Stimulated activated CD8-positive, alpha-beta memory T cell treated with anti-CD3 and anti-CD28 coated beads, Interleukin-4, amount 100 ng/mL, for 4 hours (primary cell): ENCODE results near the gene FBXL17.

Source experiments
- DNase-seq, 2 donors: peaks; one replicate each; pipeline ENCODE4 v3.0.0-alpha.2; 2020; ENCODE audit warnings: low read depth in 2 of 2, low spot score in 1 of 2

The FBXL17 gene

DNA sequence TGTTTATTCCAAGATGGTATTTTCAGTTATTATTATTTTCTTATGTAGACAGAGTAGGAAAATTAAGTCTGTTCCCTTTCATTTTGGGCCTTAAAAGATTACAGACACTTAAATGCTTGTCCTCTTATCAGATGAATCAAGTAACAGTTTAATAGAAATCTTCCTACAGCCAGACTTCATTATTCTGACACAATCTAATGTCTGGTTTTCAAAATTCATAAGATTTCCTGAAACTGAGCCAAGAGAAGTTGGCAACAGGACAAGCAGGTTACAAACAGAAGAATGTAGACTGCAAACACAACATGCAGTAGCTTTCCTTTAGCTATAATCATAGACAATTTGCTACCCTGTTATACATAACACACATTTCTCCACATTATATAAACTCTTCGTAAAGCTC lies 130.5 kb downstream of the FBXL17 start:
- DNase-seq: no peak

DNA sequence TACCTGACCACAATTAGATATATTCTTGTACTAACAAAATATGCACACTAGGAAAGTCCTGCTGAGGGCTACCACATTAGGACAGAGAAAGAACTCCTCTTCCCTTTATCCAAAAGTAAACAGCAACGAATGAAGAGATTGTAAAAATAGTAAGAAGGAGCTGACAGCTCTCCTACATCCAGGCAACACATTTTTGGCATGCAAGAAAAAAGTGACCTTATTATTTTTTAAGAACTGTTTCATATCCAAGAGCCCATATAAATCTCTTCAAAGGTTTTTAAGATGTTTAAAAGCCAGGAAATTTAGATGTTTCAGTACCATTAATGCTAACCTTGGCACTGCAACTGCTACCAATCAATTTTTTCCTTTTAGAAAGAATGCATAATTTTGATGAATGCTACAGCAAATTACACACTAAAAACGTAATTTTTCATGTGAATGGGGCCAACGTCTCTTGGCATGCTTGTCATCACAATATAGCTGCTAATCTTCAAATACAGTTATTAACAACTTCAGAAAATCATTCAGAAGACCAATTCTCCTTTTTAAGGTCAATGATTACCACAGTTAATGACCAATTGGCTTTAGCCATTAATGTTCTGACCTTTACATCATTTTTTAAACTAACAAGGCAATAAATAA lies 132.0 kb downstream of the FBXL17 start:
- no peak for DNase-seq

- DNase-seq: no peak
Measured at GRCh38 chr5:108249095-108249784, 132.7 kb downstream of the FBXL17 start.

DNA sequence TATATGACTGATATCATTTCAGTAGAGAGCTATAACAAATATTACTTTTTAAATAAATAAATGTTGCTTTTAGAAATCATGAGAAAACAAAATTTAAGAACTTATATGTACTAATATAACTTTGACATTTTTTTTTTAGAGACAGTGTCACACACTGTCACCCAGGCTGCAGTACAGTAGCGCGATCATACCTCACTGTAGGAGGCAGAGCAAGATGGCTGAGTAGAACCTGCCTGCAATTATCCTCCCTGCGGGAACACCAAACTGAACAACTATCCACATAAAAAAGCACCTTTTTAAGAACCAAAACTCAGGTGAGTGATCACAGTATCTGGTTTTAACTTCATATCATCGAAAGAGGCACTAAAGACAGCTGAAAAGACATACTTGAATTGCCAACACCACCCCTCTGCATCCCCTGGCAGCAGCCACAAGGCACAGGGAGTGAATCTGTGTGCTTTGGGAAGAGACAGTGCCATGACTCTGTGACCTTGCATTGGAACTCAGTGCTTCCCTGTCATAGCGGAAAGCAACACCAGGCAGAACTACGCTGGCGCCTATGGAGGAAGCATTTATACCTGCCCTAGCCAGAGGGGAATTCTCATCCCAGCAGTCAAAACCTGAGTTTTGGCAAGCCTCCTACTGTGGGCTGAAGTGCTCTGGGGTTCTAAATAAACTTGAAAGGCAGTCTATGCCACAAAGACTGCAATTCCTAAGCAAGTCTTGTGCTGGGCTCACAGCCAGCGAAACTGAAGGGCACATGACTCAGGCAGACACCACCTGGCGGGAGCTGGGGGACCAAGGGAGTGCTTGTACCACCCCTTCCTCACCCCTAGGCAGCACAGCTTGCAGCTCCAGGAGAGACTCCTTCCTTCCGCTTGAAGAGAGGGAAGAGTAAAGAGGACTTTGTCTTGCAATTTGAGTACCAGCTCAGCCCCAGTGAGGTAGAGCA lies 142.7 kb downstream of the FBXL17 start:
- DNase-seq: no peak

- no peak for DNase-seq
Measured at GRCh38 chr5:108238461-108238860, 143.4 kb downstream of the FBXL17 start.

GRCh38 chr5:108233617-108234155 lies 148.2 kb downstream of the FBXL17 start:
- DNase-seq: no peak

DNA sequence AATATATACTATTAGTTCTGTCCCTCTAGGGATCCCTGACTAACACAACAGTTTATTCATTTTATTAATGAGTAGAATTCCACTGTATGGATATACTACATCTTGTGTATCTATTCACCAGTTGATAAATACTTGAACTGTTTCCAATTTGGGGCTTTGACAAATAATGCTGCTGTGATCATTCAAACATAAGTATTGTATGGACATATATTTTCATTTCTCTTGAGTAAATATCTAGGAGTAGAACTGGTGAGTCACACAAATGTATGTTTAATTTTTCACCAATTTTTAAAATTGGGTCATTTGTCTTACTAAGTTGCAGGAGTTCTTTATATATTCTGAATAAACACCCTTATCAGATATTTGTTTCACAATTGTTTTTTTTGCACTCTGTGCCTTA lies 149.1 kb downstream of the FBXL17 start:
- no peak for DNase-seq

DNA sequence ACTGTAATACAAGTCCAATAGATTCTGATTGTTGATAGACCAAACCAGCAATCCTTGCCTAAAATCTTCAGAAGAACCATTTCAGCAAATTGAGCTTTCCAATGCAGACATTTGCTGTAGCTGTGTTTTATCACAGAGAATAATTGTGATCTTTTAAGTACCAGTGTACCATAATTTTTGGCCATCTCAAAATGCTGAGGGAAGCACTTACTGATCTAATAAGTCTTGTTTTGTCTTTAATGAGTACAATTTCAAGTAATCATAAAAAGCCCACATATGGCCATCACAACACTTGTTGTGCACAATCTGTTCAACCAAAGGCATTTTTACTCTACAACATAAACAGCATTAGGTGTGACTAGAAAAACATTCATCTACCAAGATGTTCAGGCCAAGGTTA lies 159.9 kb downstream of the FBXL17 start:
- DNase-seq: no peak

GRCh38 chr5:108220834-108221233 lies 161.1 kb downstream of the FBXL17 start:
- DNase-seq: no peak

DNA sequence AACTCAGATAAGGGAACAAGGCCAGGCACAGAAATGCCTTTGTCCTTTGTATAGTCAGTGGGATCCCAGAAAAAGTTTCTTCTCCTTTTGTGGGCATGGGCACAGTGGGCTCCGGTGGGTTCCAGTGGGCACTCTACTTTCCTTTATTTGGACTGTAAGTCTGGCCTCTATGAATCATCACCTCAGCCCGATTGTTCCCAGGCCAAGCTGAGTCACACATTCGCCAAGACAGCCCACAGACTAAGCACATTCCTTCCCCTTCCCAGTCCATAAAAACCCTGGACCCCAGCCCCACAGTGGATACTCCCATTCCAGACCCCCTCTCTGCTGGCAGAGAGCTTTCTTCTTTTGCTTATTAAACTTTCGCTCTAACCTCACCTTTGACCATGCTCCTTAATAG lies 165.0 kb downstream of the FBXL17 start:
- DNase-seq: no peak

- DNase-seq: no peak
Measured at GRCh38 chr5:108214857-108215256, 167.0 kb downstream of the FBXL17 start.

- DNase-seq: no peak
Measured at GRCh38 chr5:108212775-108213346, 169.0 kb downstream of the FBXL17 start.

GRCh38 chr5:108206707-108207106 lies 175.2 kb downstream of the FBXL17 start:
- no peak for DNase-seq

GRCh38 chr5:108201721-108202120 lies 180.2 kb downstream of the FBXL17 start:
- DNase-seq: no peak

DNA sequence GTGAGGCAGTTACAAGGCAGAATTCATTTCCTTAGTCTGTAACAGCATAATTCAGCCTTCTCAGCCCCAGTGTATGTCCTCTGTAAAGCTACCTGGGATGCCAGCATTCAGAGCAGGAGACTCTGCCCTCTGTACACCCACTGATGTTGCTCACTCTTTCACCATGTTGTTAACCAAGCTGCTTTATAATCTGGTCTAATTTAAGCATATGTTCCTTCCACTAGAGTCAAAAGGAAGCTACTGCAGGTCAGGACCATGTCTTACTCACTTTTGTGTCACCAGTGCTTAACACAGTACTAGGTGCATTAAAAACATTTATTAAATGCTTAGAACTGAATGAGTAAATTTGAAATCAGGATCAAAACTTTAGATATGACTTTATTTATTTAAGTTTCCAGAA lies 185.6 kb downstream of the FBXL17 start:
- no peak for DNase-seq

GRCh38 chr5:108193021-108193795 lies 188.7 kb downstream of the FBXL17 start:
- no peak for DNase-seq

DNA sequence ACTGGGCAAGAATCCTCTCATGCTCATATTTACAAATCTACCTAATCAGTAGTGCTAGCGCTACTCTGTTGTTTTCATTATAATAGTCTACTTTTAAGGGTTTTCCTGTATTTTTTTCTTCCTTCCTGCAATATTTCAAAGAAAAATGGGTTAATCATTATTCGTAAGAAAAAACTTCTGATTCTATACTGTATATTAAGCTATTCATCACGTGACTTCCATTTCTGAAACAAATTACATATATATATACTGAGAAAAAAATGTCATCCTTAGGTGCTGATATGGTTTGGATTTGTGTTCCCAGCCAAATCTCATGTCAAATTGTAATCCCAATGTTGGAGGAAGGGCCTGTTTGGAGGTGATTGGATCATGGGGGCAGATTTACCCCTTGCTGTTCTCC lies 197.0 kb downstream of the FBXL17 start:
- no peak for DNase-seq

- no peak for DNase-seq
Measured at GRCh38 chr5:108181975-108182374, 199.9 kb downstream of the FBXL17 start.

DNA sequence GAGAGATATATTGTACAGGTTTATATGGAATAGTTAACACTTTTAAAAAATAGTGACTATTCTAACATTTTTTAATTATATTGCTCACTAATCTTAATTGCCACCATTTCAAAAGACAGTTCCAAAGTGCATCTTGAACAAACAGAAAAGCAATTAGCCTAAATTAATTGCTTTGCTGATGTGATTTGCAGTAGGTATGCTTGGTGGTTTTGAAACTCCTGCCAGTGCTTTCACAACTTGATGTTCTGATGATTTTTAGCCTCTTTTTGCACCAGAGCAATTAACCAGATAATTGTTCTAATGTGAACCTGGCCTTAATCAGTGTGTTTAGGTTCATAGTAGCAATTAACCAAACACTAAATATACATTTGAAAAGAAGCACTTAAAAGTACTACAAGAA lies 207.6 kb downstream of the FBXL17 start:
- no peak for DNase-seq

DNA sequence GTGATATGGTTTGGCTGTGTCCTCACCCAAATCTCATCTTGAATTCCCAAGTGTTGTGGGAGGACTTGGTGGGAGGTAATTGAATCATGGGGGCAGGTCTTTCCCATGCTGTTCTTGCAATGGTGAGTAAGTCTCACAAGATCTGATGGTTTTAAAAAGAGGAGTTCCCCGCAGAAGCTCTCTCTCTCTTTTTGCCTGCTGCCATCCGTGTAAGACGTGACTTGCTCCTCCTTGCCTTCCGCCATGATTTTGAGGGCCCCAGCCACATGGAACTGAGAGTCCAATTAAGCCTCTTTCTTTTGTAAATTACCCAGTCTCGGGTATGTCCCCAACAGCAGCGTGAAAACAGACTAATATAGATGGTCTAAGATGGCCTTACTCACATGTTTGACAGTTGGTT lies 210.1 kb downstream of the FBXL17 start:
- DNase-seq: no peak

DNA sequence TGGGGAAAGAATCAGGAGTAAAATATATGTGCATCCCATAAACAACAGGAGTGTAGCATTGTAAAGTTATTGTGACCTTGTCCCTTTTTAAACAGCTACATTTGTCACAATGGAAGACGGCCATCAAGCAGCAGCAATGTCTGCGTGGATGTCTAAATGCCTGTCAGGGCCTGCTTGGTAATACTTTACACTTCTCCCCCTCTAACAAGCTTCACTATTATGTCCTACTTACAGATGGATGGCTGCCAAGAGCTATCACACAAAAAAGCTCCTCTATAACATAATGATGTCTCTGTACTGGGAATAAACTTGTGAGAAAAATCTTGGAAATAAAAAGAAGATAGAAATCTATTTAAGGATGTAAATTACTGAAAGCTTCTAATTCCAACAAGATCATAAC lies 213.0 kb downstream of the FBXL17 start:
- no peak for DNase-seq
